ENCODE measurements around the gene NDUFA6. TPM values are rescaled to one million over a fixed set of nuclear protein-coding genes. Genes with fewer than 3 reads are reported as not detected.

Gene NDUFA6
- total RNA-seq, 1 donor from 2014 or later: 95.1 TPM

DNA sequence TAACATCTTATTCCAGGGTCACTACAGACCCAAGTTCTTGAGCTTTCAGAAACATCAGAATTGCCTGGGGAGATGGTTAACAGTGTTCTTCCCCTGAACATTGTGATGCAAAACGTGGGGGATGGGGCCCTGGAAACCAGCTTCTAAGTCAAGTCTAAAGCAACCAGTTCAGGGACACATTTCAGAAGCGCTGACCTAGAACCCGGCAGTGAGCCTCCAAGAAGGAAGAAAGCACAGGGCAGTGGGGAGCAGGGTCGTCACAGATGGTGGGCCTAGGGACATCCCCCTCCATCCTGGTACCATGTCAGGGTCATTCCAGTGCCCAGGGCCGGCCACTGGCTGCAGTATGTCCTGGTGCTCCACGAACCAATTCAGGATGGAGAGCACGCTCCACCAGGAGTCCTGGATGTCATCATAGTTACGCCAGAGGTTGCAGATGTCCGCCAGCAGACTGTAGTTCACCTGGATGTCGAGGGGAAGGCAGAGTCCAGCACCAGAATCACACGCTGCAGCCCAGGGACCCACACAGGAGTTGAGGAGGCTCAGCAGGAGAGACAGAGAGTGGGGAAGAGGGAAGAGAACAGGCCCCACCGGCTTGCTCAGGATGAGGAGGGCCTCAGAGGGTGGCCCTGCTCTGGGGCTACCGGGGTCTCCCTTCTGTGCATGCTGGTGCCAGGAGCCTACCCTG is 25.0 kb downstream of the NDUFA6 start:
- peak; percentile 6 for DNase-seq (ENCODE audit: low spot score)
- H3K9me3 Mint-ChIP-seq: no peaks in the 10 kb centered on the region
- intact Hi-C loops (cut with micrococcal nuclease): no loop called here
- H3K4me3 Mint-ChIP-seq (ENCODE audit: low read depth): no peak overlapping the region
- peaks cover 59% of the 10 kb centered on the region for H3K36me3 Mint-ChIP-seq (ENCODE audit: low read depth)
- H3K27ac Mint-ChIP-seq: no peak overlapping the region
- peaks cover 12% of the 10 kb centered on the region for H3K4me1 Mint-ChIP-seq (ENCODE audit: low read depth)
- no peaks in the 10 kb centered on the region for H3K27me3 Mint-ChIP-seq (ENCODE audit: low read depth)

DNA sequence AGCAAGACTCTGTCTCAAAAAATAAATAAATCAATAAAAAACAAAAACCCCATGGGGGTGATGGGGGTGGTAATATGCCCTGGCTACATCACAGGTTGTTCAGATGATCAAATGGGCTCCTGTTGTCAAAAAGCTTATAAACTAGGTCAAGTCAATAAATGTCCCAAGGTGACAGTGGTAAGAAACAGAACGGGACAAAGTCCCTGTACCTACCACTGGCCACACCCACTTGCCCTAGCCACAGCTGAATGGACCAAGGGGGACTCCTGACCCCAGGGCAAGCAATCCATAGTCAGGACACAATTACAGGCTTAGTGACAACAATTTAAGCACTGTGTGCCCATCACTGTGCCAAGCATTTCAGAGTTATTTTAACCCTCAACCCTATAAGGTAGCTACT is 25.9 kb downstream of the NDUFA6 start:
- no peak for DNase-seq (ENCODE audit: low spot score)
- intact Hi-C loops (cut with micrococcal nuclease): no loop called here
- no peak overlapping the region for H3K4me3 Mint-ChIP-seq (ENCODE audit: low read depth)
- peaks cover 10% of the 10 kb centered on the region for H3K4me1 Mint-ChIP-seq (ENCODE audit: low read depth)
- H3K27me3 Mint-ChIP-seq (ENCODE audit: low read depth): no peaks in the 10 kb centered on the region
- H3K36me3 Mint-ChIP-seq (ENCODE audit: low read depth): peaks cover 69% of the 10 kb centered on the region
- H3K9me3 Mint-ChIP-seq: no peaks in the 10 kb centered on the region
- H3K27ac Mint-ChIP-seq: no peak overlapping the region

DNA sequence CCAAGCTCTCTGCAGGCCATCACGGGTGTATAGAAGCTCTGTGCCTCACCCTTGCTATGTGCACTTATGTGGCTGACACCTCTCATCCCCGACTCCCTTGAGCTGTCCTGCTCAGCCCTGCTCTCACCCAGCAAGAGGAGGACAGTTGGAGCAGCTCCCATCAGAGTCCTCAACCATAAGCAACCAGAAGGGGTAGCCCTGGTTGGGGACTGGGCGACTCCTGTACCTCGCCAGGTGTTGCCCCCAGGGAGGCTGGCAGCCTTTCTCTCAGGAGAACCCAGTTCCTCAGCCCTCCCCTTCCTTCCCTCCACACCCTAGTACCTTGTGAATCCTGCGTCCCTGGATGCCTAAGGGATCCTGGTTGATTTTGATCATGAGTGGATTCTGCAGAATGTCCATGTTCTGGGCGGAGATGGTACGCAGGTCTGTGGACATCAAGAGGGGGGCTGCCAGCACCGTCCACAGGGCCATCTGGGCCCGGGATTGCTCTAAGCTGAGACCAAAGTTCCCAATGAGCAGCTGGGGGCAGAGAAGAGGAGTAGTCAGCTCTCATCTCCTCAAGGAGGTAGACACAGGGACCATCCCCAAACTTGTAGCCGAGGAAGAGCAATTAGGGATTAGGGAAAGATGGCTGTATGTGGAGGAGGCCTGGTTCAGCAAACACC is 27.9 kb downstream of the NDUFA6 start:
- peaks cover 79% of the 10 kb centered on the region for H3K36me3 Mint-ChIP-seq (ENCODE audit: low read depth)
- no peak overlapping the region for H3K27ac Mint-ChIP-seq
- peak; percentile 5 for DNase-seq (ENCODE audit: low spot score)
- H3K9me3 Mint-ChIP-seq: peaks cover 15% of the 10 kb centered on the region
- intact Hi-C loops (cut with micrococcal nuclease): no loop called here
- H3K4me1 Mint-ChIP-seq (ENCODE audit: low read depth): peaks cover 7% of the 10 kb centered on the region
- H3K27me3 Mint-ChIP-seq (ENCODE audit: low read depth): no peaks in the 10 kb centered on the region
- H3K4me3 Mint-ChIP-seq (ENCODE audit: low read depth): no peak overlapping the region

GRCh38 chr22:42061041-42061440 is 29.5 kb downstream of the NDUFA6 start:
- Mint-ChIP-seq H3K9me3 (peaks cover 31% of the 10 kb centered on the region), H3K27ac (no peak overlapping the region), H3K36me3 (ENCODE audit: low read depth) (peaks cover 81% of the 10 kb centered on the region), H3K4me3 (ENCODE audit: low read depth) (no peak overlapping the region), H3K27me3 (ENCODE audit: low read depth) (no peaks in the 10 kb centered on the region), H3K4me1 (ENCODE audit: low read depth) (peaks cover 7% of the 10 kb centered on the region)
- DNase-seq (ENCODE audit: low spot score): no peak
- intact Hi-C loops (cut with micrococcal nuclease): no loop called here

DNA sequence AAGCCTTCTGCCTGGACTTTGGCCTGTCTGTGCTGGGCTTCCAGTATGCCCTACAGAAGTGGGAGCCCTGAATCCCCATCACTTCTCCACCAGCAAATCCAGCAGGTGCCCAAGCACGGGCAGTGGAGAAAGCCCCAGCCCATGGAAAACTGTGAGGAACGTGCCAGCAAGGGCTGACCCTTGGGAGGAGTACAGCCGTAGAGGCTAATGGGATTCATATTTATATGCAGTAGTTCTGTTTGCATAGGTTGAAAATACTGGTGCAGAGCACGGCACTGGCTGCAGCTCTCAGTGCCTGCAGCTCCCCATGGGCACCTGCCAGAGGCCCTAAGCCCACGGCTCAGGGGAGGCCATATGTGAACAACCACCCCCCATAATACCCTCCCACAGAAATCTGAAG is 30.1 kb downstream of the NDUFA6 start:
- Mint-ChIP-seq H3K9me3 (peaks cover 36% of the 10 kb centered on the region), H3K27me3 (ENCODE audit: low read depth) (no peaks in the 10 kb centered on the region), H3K27ac (no peak overlapping the region), H3K4me1 (ENCODE audit: low read depth) (peaks cover 7% of the 10 kb centered on the region), H3K36me3 (ENCODE audit: low read depth) (peaks cover 82% of the 10 kb centered on the region), H3K4me3 (ENCODE audit: low read depth) (no peak overlapping the region)
- intact Hi-C loops (cut with micrococcal nuclease): no loop called here
- no peak for DNase-seq (ENCODE audit: low spot score)

DNA sequence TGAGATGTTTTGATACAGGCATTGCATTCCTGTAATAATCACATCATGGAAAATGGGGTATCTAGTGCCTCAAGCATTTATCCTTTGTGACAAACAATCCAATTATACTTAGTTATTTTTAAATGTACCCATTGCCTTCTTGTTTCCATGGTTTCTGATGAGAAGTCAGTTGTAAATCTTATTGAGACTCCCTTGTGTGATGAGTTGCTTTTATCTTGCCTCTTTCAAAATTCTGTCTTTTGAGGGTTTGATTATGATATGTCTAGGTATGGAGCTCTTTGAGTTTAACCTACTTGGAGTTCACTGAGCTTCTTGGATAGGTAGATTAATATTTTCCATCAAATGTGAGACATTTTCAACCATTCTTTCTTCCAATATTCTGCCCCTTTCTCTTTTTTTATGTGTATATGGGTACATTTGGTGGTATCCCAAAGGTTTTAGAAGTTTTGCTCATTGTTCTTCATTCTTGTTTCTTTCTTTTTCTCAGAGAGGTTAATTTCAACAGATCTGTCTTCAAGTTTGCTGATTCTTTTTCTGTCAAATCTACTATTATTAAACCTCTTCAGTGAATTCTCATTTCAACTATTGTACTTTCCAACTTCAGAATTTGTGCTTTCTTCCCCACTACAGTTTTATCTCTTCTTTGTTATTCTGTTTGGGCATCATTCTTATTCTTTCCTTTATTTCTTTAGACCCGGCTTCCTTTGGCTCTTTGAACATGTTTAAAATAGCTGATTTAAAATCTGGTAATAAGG is 33.6 kb downstream of the NDUFA6 start:
- peaks cover 57% of the 10 kb centered on the region for H3K36me3 Mint-ChIP-seq (ENCODE audit: low read depth)
- H3K9me3 Mint-ChIP-seq: peaks cover 37% of the 10 kb centered on the region

GRCh38 chr22:42052765-42053164 is 37.8 kb downstream of the NDUFA6 start:
- no peak for DNase-seq (ENCODE audit: low spot score)
- Mint-ChIP-seq H3K4me3 (ENCODE audit: low read depth) (no peak overlapping the region), H3K27ac (no peak overlapping the region), H3K9me3 (peaks cover 22% of the 10 kb centered on the region), H3K4me1 (ENCODE audit: low read depth) (no peaks in the 10 kb centered on the region), H3K36me3 (ENCODE audit: low read depth) (peaks cover 18% of the 10 kb centered on the region), H3K27me3 (ENCODE audit: low read depth) (no peaks in the 10 kb centered on the region)
- intact Hi-C loops (cut with micrococcal nuclease): no loop called here

More for the DNA sequence above, 33.6 kb downstream of the NDUFA6 start:
- H3K4me1 Mint-ChIP-seq (ENCODE audit: low read depth): peaks cover 7% of the 10 kb centered on the region
- H3K4me3 Mint-ChIP-seq (ENCODE audit: low read depth): no peak overlapping the region
- no peaks in the 10 kb centered on the region for H3K27me3 Mint-ChIP-seq (ENCODE audit: low read depth)
- intact Hi-C loops (cut with micrococcal nuclease): no loop called here
- H3K27ac Mint-ChIP-seq: no peak overlapping the region
- no peak for DNase-seq (ENCODE audit: low spot score)

- no peak overlapping the region for H3K27ac Mint-ChIP-seq
- peaks cover 2% of the 10 kb centered on the region for H3K36me3 Mint-ChIP-seq (ENCODE audit: low read depth)
- no peaks in the 10 kb centered on the region for H3K27me3 Mint-ChIP-seq (ENCODE audit: low read depth)
- no peaks in the 10 kb centered on the region for H3K4me1 Mint-ChIP-seq (ENCODE audit: low read depth)
- H3K9me3 Mint-ChIP-seq: peaks cover 3% of the 10 kb centered on the region
- DNase-seq (ENCODE audit: low spot score): no peak
- intact Hi-C loops (cut with micrococcal nuclease): no loop called here
- no peak overlapping the region for H3K4me3 Mint-ChIP-seq (ENCODE audit: low read depth)
Observed at GRCh38 chr22:42050641-42051180, 39.9 kb downstream of the NDUFA6 start.

- no peaks in the 10 kb centered on the region for H3K27me3 Mint-ChIP-seq (ENCODE audit: low read depth)
- H3K9me3 Mint-ChIP-seq: peaks cover 36% of the 10 kb centered on the region
- no peak for DNase-seq (ENCODE audit: low spot score)
- intact Hi-C loops (cut with micrococcal nuclease): no loop called here
- H3K4me1 Mint-ChIP-seq (ENCODE audit: low read depth): no peaks in the 10 kb centered on the region
- no peak overlapping the region for H3K27ac Mint-ChIP-seq
- peaks cover 27% of the 10 kb centered on the region for H3K36me3 Mint-ChIP-seq (ENCODE audit: low read depth)
- no peak overlapping the region for H3K4me3 Mint-ChIP-seq (ENCODE audit: low read depth)
Observed at GRCh38 chr22:42041784-42042183, 48.8 kb downstream of the NDUFA6 start.

GRCh38 chr22:42039271-42039670 is 51.3 kb downstream of the NDUFA6 start:
- no peak overlapping the region for H3K4me3 Mint-ChIP-seq (ENCODE audit: low read depth)
- no peak overlapping the region for H3K27ac Mint-ChIP-seq
- H3K4me1 Mint-ChIP-seq (ENCODE audit: low read depth): peaks cover 4% of the 10 kb centered on the region
- intact Hi-C loops (cut with micrococcal nuclease): no loop called here
- H3K36me3 Mint-ChIP-seq (ENCODE audit: low read depth): peaks cover 27% of the 10 kb centered on the region
- H3K9me3 Mint-ChIP-seq: peaks cover 42% of the 10 kb centered on the region
- no peak for DNase-seq (ENCODE audit: low spot score)
- no peaks in the 10 kb centered on the region for H3K27me3 Mint-ChIP-seq (ENCODE audit: low read depth)
